ENCODE measurements around the gene OSBPL9.

GRCh38 chr1:51649593-51650091 is 32.8 kb downstream of the OSBPL9 start:
- TF ChIP-seq CTCF (conservative IDR thresholded peaks at IDR 0.05; ENCODE audit: low read length) (no peak), EZH2phosphoT487 (IDR thresholded peaks at IDR 0.05; ENCODE audit: borderline replicate concordance, low read depth, low read length) (no peak)

Data from OCI-LY7 (cell line).